ENCODE data around the gene SEC22C.
A peak's percentile ranks its signal among the peaks of the same experiment; 100 is the strongest.
"Not testable (repeated sequence)": the region's sequence is repeated elsewhere in the genome, so short reads cannot be mapped to it uniquely, and the experiment has no call there.

SEC22C gene

GRCh38 chr3:42582474-42583070, 805 bp upstream of the SEC22C start:
- H3K27ac ChIP-seq (ENCODE audit: poor library complexity, severe bottlenecking): peak overlapping the region; percentile 64
- H3K9me3 ChIP-seq (ENCODE audit: severe bottlenecking): no peaks in the 10 kb centered on the region
- no peak for ATAC-seq (ENCODE audit: low read depth)
- H3K36me3 ChIP-seq (ENCODE audit: low read depth): peaks cover 10% of the 10 kb centered on the region
- peak overlapping the region; percentile 96 for H3K4me3 ChIP-seq (ENCODE audit: severe bottlenecking)
- peaks cover 7% of the 10 kb centered on the region for H3K4me1 ChIP-seq (ENCODE audit: insufficient read depth, poor library complexity, severe bottlenecking)
- no peak for DNase-seq (ENCODE audit: low spot score)
- no peak for TF ChIP-seq CTCF (IDR thresholded peaks at IDR 0.05; ENCODE audit: poor library complexity, severe bottlenecking)
- no peaks in the 10 kb centered on the region for H3K27me3 ChIP-seq (ENCODE audit: insufficient read depth, poor library complexity, severe bottlenecking)

DNA sequence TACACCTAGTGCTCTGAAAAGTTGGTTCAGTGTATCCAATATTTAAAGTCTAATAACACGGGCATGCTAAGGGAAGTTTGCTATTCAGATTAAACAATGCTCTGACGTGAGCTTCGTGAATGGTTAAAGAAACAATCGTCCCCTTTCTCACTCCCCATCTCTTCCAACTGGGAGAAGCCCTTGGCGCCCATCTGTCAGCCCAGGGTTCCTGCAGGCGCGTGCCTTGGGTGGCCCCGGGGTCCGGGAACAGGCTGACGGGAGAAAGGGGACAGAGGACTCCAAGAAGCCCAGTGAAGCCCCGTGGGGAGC, 413 bp downstream of the SEC22C start:
- no peaks in the 10 kb centered on the region for H3K9me3 ChIP-seq (ENCODE audit: severe bottlenecking)
- H3K27ac ChIP-seq (ENCODE audit: poor library complexity, severe bottlenecking): peak overlapping the region; percentile 64
- no peak for TF ChIP-seq CTCF (IDR thresholded peaks at IDR 0.05; ENCODE audit: poor library complexity, severe bottlenecking)
- DNase-seq (ENCODE audit: low spot score) (no peak), ATAC-seq (ENCODE audit: low read depth) (no peak)
- peak overlapping the region; percentile 96 for H3K4me3 ChIP-seq (ENCODE audit: severe bottlenecking)
- peaks cover 7% of the 10 kb centered on the region for H3K4me1 ChIP-seq (ENCODE audit: insufficient read depth, poor library complexity, severe bottlenecking)
- peaks cover 14% of the 10 kb centered on the region for H3K36me3 ChIP-seq (ENCODE audit: low read depth)
- no peaks in the 10 kb centered on the region for H3K27me3 ChIP-seq (ENCODE audit: insufficient read depth, poor library complexity, severe bottlenecking)

GRCh38 chr3:42579346-42579745, 2.4 kb downstream of the SEC22C start:
- H3K36me3 ChIP-seq (ENCODE audit: low read depth): peaks cover 32% of the 10 kb centered on the region
- not testable (repeated sequence) for ATAC-seq (ENCODE audit: low read depth); H3K9me3 ChIP-seq (ENCODE audit: severe bottlenecking); H3K4me1 ChIP-seq (ENCODE audit: insufficient read depth, poor library complexity, severe bottlenecking); DNase-seq (ENCODE audit: low spot score); H3K27me3 ChIP-seq (ENCODE audit: insufficient read depth, poor library complexity, severe bottlenecking); H3K4me3 ChIP-seq (ENCODE audit: severe bottlenecking); H3K27ac ChIP-seq (ENCODE audit: poor library complexity, severe bottlenecking)

GRCh38 chr3:42578054-42578453, 3.7 kb downstream of the SEC22C start:
- DNase-seq (ENCODE audit: low spot score) (no peak), ATAC-seq (ENCODE audit: low read depth) (no peak)
- Histone ChIP-seq H3K27me3 (ENCODE audit: insufficient read depth, poor library complexity, severe bottlenecking) (no peaks in the 10 kb centered on the region), H3K9me3 (ENCODE audit: severe bottlenecking) (peaks cover 8% of the 10 kb centered on the region), H3K27ac (ENCODE audit: poor library complexity, severe bottlenecking) (no peak overlapping the region), H3K4me1 (ENCODE audit: insufficient read depth, poor library complexity, severe bottlenecking) (peaks cover 7% of the 10 kb centered on the region), H3K36me3 (ENCODE audit: low read depth) (peaks cover 45% of the 10 kb centered on the region), H3K4me3 (ENCODE audit: severe bottlenecking) (no peak overlapping the region)
- no peak for TF ChIP-seq CTCF (IDR thresholded peaks at IDR 0.05; ENCODE audit: poor library complexity, severe bottlenecking)

DNA sequence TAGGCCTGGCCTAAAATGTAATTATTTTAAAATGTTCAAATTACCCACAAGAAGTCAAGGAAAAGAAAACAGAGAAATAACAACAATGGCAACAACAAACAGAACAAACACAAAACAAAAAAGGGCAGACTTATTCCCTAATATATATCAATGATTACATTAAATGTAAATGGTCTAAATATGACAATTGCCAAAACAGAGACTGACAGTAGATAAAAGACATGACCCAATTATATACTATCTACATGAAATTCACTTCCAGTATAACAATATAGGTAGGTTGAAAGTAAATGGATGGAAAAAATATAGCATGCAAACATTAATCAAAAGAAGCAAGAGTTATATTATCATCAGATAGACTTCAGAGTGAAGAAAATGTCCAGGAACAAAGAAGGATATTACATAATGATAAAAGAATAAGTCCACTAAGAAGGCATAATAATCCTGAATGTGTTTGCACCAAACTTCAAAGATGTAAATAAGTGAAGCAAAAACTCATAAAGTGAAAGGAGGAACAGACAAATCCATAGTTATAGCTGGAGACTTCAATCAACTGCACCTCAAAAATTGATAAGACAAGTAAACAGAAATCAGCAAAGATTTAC, 6.5 kb downstream of the SEC22C start:
- H3K4me3 ChIP-seq (ENCODE audit: severe bottlenecking): no peak overlapping the region
- ATAC-seq (ENCODE audit: low read depth) (no peak), DNase-seq (ENCODE audit: low spot score) (no peak)
- H3K36me3 ChIP-seq (ENCODE audit: low read depth): peaks cover 52% of the 10 kb centered on the region
- no peaks in the 10 kb centered on the region for H3K27me3 ChIP-seq (ENCODE audit: insufficient read depth, poor library complexity, severe bottlenecking)
- TF ChIP-seq CTCF (IDR thresholded peaks at IDR 0.05; ENCODE audit: poor library complexity, severe bottlenecking): no peak
- H3K9me3 ChIP-seq (ENCODE audit: severe bottlenecking): peaks cover 8% of the 10 kb centered on the region
- H3K4me1 ChIP-seq (ENCODE audit: insufficient read depth, poor library complexity, severe bottlenecking): no peaks in the 10 kb centered on the region
- no peak overlapping the region for H3K27ac ChIP-seq (ENCODE audit: poor library complexity, severe bottlenecking)

All from RWPE2 (cell line).